GM12892 (cell line): ENCODE measurements around the gene ZG16.

Experiments used
- POLR2A ChIP-seq: IDR thresholded peaks from 2 replicates; pipeline ENCODE4 v1.6.1; 2011; ENCODE audit warnings: low read depth, low read length, control low read depth
- POLR2AphosphoS5 ChIP-seq: IDR thresholded peaks from 2 replicates; pipeline ENCODE4 v1.6.1; 2011; ENCODE audit warnings: low read depth, low read length, control low read depth
- TAF1 ChIP-seq: IDR thresholded peaks from 2 replicates; pipeline ENCODE4 v1.6.1; 2011; ENCODE audit warnings: low read depth, mild to moderate bottlenecking, control low read depth, low read length, borderline replicate concordance

- TF ChIP-seq POLR2A = no peak
- no peak for TF ChIP-seq POLR2AphosphoS5
- TF ChIP-seq TAF1 = no peak
Measured at GRCh38 chr16:29747947-29748759, 29.9 kb upstream of the ZG16 start.
